Left lobe of liver (tissue), 2 donors: ENCODE data around the gene PFKFB1. TPM values are rescaled to one million over a fixed set of nuclear protein-coding genes. Genes with fewer than 3 reads are reported as not detected.
"Not testable (repeated sequence)": the region's sequence is repeated elsewhere in the genome, so short reads cannot be mapped to it uniquely, and the experiment has no call there.

Experiments
- ATAC-seq: fragments of 200-7000 bp; cut with Tn5 transposase; one replicate; pipeline ENCODE4 v1.9.1; 2020; ENCODE audit warnings: mild to moderate bottlenecking, moderate library complexity
- DNase-seq: peaks from one replicate; pipeline ENCODE4 v3.0.0-alpha.2; 2020; ENCODE audit warnings: low spot score
- total RNA-seq: library from RNA; stranded (reverse); gene quantifications from one replicate; pipeline ENCODE4 v1.2.1, GENCODE V29; 2021
- donor health status: DM: no; HTN: no; CAD: no; lungs with moderate emphysema.
- donor health status: DM: no; HTN: yes; CAD: no.

Gene PFKFB1
- total RNA-seq, 1 donor from 2014 or later, result 24.0 TPM

DNA sequence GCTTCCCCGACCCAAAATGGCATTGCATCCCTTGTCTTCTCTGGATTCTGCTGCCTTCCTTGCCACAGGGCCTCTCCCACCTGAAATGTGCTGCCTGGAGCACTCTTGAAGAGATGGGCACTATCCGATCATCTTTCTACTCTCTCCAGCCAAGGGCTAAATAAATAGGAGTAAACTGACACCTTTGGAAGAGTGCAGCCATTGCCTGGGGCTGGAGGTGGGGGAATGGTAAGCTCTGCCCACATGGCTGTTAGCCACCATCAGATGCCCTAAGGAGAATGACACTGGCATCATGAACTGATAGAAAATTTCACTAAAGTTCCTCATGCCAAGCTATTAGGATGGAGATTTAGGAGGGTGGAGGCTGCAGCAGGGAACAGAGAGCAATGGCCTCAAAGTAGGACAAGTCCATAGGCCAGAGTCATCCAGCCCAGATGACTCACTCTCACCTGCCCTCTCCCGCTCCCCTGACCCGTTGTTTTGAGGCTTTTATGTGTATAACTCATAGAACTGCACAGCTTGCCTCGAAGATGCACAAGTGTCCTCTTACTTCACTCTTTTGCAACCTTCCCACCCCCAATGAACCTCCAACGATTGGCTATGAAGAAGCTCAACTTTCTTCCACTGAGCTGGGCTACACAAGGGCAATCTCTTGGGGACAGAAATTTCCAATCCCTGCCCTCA lies 822 bp upstream of the PFKFB1 start:
- peak; percentile 75 for ATAC-seq
- peak; percentile 74 for DNase-seq

DNA sequence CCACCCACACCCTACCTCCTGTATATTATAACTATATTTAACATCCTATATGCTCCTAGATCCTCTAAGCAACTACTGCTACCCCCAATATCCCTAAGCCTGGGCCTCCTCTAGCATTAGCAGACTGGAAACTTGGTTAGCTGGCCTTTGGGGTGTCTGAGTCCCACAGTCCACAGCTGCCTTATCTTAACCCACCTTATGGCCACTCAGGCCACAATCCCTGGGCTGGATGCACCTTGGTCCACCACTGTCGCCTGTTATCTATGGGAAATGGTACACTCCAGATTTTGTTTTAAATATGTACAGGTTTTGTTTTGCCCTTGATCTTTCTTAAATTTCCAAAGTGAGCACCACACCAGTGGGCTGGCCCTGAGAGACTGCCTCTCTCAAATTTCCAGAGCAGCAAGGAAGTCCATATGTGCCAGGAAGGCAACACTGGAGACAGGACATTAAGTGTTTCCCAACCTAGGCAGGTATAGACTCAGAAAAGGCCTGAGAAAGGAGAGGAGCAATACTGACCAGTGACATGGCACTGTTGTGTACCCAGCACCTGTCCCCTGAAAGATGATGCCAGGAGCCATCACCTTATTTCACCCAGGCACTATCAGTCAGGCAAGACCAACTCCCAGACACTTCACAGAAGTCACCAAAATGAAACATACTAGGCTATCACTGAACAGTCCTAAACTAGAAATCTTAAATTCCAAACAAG lies 921 bp downstream of the PFKFB1 start:
- peak; percentile 29 for ATAC-seq
- no peak for DNase-seq

DNA sequence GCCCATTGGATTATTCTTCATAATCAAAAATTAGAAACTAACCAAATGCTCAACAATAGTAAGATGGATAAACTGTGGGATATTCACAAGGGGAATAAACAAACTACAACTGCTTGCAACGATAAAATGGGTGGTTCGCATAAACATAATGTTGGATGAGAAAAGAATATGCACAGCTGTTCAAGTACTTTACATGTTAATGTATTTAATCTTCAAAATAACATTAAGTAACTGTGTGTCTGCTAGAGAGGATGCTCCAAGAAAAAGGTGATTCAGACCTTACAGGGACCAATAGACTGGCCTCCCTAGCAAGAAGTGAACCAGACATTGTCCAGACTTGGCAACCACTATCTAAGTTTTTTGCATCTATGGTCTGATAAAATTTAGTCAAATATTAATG lies 2.3 kb downstream of the PFKFB1 start:
- ATAC-seq, result no peak

DNA sequence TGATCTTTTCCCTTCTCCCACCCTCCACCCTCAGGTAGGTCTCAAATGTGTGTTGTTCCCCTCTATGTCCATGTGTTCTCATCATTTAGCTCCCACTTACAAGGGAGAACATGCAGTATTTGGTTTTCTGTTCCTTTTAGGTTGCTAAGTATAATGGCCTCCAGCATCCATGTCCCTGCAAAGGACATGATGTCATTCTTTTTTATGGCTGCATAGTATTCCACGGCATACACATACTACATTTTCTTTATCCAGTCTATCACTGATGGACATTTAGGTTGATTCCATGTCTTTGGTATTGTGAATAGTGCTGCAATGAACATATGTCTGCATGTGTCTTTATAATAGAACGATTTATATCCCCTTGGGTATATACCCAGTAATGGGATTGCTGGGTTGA lies 10.7 kb downstream of the PFKFB1 start:
- DNase-seq, ATAC-seq: not testable (repeated sequence)

More for the DNA sequence above, 2.3 kb downstream of the PFKFB1 start:
- DNase-seq, result no peak

DNA sequence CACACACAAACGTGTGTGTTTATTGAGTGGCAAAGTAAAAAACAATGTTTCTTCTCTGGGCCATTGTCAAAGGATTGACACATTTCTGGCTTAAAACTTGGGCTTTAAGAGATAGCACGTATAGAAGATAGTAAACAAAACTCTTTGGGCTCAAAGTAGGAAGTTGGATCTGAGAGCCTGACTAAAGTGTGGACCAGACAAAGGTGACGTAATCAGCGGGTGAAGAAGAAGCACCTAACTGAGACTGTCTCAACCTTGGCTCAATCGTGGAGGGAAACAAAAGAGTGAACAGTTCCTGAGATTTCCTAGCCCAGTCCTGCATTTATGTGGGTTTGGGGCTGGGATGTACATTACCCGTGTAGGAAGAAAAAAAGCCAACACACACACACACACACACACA lies 13.7 kb downstream of the PFKFB1 start:
- ATAC-seq, result peak; percentile 33
- no peak for DNase-seq

DNA sequence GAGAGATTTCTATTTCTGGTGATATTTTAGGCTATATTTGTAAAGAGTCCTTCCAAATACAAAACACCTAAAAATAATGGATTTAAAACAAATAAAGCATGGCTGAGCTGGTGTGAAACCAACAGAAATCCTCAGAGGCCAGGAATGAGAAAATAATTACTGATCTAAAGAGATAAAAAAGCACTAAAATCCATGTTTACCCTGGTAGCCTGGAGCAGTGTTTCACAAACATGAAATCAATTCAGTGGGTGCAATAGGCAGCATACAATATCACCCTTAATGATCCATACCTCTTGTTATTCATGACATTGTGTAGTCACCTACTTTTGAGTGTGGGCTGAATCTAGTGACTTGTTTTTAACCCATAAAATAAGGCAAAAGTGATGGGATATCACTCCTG lies 14.6 kb downstream of the PFKFB1 start:
- DNase-seq, result no peak
- peak; percentile 56 for ATAC-seq

DNA sequence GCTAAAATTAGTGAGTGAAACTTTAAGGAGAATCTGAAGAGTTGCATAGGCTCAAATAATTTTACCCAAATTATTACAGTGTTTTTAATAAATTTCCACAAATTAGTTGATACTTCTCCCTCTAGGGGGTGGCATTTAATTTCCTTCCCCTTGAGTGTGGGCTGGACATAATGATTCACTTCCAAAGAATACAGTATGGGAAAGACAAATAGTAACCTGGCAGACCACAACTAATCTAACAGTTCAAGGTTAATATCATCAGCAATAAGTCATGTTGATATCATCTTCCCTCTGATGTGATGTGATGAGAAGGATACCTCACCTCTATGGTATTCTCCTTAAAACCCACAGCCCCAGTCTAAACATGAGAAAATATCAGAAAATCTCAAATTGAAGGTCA lies 15.5 kb downstream of the PFKFB1 start:
- no peak for DNase-seq
- no peak for ATAC-seq

DNA sequence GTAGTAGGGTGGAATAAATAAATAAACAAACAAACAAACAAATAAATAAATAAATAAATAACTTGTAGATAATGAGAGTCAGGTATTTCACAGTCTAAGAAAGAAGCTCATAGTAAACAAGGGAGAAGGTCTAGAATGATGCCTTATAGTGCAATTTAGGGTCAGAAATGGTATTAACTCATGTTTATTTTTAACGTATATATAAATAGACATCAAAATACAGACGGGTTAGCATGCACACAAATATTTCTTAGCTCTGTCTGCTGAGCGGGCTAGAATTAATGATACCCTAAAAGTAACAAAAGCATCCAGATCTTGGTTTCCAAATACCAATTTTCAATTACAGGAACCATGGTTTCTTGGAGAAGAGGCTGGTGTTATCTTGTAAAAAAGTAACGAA lies 16.6 kb downstream of the PFKFB1 start:
- DNase-seq, result no peak
- ATAC-seq, result no peak

DNA sequence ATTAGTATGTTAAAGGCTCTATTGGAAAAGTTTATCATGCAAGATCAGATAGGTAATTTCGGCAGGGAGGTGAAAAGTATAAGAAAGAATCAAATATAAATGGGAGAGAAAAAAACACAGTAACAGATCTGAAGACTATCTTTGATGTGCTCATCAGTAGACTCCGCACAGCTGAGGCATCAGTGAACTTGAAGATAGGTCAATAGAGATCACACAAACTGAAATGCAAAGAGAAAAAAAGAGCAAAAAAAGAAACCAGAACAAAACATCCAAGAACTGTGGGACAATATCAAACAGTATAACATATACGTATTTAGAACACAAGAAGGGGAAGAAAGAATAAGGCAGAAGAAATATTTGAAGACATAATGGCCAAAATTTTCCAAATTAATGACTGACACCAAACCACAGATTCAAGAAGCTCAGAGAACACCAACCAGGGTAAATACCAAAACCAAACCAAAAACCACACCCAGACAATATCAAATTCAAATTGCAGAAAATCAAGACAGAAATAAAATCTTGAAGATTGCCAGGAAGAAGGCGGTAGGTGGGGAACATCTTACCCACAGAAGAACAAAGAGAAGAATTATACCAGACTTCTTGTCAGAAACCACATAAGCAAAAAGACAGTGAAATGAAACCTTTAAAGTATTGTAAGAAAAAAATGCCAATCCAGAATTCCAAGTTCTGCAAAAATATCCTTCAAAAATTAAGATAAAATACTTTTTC lies 29.1 kb downstream of the PFKFB1 start:
- ATAC-seq (no peak), DNase-seq (no peak)

DNA sequence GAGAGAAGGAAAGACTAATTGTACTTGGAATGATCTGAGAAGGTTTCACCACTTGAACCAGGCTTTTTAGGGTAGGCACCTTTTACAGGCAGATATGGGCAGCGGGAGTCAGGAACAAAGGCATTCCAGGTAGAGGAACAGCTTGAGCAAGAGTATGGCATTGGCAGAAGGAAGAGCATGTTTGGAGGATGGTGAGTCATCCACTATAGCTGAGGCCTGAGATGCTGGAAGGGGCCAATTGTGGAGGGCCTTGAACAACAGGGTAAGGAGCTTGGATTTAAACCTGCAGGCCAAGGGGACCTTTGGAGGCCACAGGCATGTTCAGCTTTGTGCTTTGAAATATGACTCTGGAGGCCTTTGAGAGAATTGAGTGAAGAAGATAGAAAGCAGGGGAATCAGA lies 32.2 kb downstream of the PFKFB1 start:
- no peak for ATAC-seq
- DNase-seq, result no peak

DNA sequence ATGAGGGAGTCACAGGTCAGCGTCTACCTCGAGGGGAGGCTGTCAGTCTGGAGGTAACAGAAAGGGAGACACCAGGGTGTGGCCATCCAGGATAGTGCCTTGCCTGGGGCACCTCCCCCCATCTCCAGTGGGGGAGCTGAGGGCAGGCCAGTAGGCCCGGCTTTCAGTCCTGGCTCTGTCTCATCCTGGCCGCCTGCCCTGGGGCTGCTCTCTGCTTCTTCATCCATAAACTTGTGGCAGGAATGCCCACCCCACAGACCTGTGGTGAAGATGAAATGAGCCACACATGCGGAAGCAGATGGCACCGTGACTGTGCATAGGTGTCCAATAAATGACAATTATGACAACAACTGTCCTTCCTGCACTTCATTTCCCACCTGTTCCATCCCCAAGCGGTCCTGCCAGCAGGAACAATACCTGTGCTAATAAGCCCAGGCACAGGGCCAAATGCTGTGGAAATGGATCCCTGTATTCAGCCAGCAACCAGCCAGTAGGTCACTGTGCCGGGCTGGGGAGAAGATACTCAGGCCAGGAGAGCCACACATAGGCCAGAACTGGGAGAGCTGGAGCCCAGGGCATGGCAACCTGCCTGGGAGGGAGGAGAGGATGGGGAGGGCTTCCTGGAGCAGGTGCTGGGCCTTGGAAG lies 43.1 kb downstream of the PFKFB1 start:
- ATAC-seq, result peak; percentile 80

DNA sequence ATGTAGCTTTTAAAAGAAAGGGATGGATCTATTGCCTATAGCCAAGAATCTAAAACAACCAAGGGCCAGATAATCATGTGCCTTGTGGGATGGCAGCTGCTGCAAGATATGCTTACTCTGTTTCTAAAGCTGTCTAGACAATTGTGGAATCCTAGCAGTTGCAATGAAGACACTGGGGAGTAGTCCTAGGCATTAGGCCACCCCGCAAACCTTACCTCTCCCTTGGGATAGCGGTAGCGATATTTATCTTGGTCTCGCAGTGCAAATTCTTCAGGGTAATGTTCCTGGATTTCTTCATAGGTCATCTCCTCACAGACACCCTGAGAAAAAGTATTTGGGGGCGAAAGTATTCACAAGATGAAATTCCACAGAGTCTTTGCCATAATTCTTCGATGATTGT lies 48.8 kb downstream of the PFKFB1 start:
- no peak for DNase-seq
- ATAC-seq, result no peak

More for the DNA sequence above, 43.1 kb downstream of the PFKFB1 start:
- DNase-seq, result peak; percentile 53

DNA sequence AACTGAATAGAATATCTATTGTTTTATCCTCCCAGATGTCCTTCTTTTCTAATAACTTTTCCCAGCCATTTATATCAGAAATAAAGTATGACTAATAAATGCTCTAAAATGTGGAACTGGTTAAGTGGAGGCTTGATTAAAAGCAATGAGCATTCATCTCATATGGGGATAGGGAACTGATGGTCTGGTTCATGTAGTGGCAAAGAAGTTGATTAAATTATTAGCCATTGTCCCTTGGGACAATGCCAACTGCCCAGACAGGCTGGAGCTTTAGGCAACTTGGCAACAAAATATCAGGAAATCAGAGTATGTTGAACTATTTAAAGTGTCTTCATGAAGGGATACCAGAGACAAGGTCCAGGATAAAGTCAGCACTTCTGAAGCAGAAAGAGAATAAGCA lies 49.2 kb downstream of the PFKFB1 start:
- DNase-seq, result no peak
- no peak for ATAC-seq

DNA sequence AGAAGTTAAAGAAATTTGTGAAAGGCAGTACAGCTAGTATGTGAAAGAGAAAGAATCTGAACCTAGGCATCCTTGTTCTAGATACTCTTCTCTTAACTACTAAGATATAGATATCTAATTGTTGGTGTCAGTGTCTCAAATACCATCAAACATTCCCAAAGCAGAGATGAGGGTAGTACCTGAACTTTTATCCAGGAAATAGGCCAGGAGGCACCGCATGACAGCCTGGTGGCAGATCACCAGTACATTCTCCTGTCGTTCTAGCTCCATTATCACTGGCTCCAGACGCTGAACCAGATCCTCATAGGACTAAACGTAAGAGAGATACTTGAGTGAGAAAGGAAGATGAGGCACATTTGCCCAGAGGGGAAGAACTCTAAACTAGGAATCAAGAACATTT lies 56.6 kb downstream of the PFKFB1 start:
- no peak for DNase-seq
- no peak for ATAC-seq

DNA sequence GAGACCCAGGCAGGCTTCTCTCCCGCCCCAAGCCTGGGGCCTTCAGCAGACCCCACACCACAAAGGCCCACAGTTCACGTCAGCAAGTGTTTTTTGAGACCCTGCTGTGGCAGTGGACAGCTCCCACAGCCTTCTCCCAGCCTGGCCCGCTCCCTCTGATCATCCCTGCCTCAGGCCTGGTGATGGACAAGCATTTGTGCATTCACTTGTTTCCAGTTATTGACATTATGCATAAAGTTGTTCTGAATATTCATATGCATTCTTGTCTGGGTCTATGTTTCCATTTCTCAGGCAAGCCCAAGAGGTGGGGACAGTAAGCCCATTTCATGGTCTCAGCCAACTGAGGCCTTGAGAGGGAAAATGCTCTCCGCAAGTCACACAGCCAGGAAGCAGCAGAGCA lies 58.7 kb downstream of the PFKFB1 start:
- no peak for ATAC-seq

DNA sequence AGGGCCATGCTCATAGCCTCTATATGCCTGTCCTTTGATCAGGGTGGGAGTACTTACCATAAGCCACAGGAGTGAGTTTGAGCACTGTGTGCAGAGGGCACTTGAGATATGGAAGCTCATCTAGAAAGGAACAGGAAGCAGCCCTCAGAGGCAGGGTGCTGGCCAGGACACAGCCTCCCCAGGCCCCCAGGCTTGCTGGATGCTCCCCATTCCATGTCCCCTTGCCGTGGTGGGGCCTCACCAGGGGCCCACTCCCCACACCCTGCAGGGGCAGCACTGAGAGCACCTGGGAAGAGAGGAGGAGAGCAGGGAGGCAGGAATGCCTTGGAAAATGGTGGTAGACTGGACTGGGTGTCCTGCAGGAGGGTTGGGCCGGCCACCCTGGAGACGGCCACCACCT lies 59.1 kb downstream of the PFKFB1 start:
- ATAC-seq (no peak), DNase-seq (no peak)

More for the DNA sequence above, 58.7 kb downstream of the PFKFB1 start:
- DNase-seq, result no peak

DNA sequence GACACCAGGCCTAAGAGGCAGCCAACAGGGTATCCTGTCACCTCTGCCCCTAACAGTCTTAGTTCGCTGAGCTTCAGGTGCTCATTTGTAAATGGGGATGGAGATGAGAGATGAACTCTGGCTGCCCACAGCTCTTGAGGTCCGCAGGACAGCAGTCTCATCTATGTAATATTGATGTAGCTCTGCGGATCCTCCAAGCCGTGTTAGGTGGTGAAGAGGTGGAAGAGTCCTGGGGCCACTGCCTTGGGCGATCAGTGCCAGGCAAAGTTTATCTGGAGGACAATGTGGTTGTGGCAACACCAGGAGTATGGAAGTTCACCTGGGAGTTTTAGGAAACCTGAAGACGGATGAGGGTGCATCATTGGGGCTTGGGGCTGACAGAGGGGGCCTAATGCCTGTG lies 59.9 kb downstream of the PFKFB1 start:
- DNase-seq (no peak), ATAC-seq (no peak)

DNA sequence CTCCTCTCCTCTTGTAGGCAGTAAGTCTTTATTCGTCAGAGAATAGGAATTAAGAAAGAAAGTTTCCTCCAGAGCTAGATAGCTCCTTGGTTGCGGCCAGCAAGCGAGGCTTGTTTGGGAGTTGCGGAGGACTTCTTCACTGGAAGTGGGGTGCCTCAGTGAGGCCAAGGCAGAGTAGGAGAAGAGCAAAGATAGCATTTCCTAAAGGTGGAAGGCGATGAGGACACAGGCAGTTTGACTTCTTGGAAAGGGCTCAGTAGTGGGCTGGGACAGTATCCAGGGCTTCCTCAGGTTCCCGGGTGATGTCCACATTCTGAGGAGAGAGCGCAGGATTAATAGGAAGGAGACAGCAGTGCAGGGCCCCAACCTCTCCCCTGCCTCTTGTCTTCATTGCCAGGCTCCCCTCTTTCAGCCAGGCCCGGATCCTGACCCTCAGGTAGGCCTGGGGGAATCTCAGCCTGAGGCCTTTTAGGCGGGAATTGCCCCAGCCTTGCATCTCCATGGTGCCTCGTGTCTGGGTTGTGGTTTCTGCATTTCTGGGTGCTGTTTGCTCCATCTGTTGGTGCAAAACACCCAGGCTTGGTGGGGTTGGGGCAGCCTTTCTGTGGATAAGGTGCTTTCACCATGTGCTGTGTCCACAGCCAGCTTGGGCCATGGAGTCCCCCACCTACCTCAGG lies 60.7 kb downstream of the PFKFB1 start:
- no peak for DNase-seq
- ATAC-seq, result no peak

DNA sequence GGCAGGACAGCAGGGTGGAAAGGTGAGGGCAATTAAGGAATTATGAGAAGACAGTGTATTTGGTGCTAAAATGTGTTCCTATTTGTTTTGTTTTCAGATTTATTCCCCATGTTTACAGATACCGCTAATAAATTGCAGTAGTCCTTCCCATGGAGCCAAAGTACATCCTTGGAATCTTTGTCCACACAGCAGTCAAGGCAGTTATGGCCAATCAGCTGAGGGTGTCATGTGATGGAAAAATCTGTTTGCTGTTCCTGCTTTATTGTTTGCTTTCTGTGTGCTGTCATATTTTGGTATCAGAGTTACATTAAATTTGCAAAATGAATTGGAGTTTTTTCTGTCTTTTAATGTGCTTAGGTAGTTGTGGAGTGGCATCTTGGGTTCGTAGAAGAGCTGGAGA lies 62.9 kb downstream of the PFKFB1 start:
- DNase-seq (no peak), ATAC-seq (no peak)

DNA sequence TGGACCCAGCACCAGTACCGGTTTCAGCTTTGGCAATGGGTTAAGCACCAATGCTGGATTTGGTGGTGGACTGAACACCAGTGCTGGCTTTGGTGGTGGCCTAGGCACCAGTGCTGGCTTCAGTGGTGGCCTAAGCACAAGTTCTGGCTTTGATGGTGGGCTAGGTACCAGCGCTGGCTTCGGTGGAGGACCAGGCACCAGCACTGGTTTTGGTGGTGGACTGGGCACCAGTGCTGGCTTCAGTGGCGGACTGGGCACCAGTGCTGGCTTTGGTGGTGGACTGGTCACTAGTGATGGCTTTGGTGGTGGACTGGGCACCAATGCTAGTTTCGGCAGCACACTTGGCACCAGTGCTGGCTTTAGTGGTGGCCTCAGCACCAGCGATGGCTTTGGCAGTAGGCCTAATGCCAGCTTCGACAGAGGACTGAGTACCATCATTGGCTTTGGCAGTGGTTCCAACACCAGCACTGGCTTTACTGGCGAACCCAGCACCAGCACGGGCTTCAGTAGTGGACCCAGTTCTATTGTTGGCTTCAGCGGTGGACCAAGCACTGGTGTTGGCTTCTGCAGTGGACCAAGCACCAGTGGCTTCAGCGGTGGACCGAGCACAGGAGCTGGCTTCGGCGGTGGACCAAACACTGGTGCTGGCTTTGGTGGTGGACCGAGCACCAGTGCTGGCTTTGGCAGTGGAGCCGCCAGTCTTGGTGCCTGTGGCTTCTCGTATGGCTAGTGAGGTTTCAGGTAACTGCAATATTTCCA lies 63.5 kb downstream of the PFKFB1 start:
- DNase-seq (no peak), ATAC-seq (no peak)
